BE2C (cell line): Measurements from ENCODE around the gene MRPS5.
"Not testable (repeated sequence)": the region's sequence is repeated elsewhere in the genome, so short reads cannot be mapped to it uniquely, and the experiment has no call there.

Source experiments
- DNase-seq: peaks from one replicate; pipeline ENCODE4 v3.0.0-alpha.2; 2020
- H3K27me3 ChIP-seq: fragments of 250-450 bp; sonication (Bioruptor Pico); 2 replicates; pipeline ENCODE4 v1.5.1; 2020; ENCODE audit warnings: mild to moderate bottlenecking
- H3K36me3 ChIP-seq: fragments of 250-450 bp; sonication (Bioruptor Pico); 2 replicates; pipeline ENCODE4 v1.5.1; 2020; ENCODE audit warnings: mild to moderate bottlenecking
- H3K4me1 ChIP-seq: fragments of 250-450 bp; sonication (Bioruptor Pico); 2 replicates; pipeline ENCODE4 v1.5.1; 2020
- H3K4me3 ChIP-seq: 2 replicates; pipeline ENCODE4 v1.5.1; 2011; ENCODE audit warnings: low read depth, low read length
- H3K9me3 ChIP-seq: fragments of 250-450 bp; sonication (Bioruptor Pico); 2 replicates; pipeline ENCODE4 v1.5.1; 2020
- CTCF ChIP-seq: IDR thresholded peaks from 2 replicates; pipeline ENCODE4 v1.5.1; 2012; ENCODE audit warnings: mild to moderate bottlenecking, low read depth, low read length

The MRPS5 gene

GRCh38 chr2:95039978-95040377, 81.6 kb downstream of the MRPS5 start:
- Histone ChIP-seq H3K9me3 (no peaks in the 10 kb centered on the region), H3K27me3 (no peaks in the 10 kb centered on the region; the same call in 1 of the 2 replicates), H3K4me1 (no peaks in the 10 kb centered on the region), H3K4me3 (no peak overlapping the region), H3K36me3 (no peaks in the 10 kb centered on the region)
- DNase-seq = no peak
- no peak for TF ChIP-seq CTCF

DNA sequence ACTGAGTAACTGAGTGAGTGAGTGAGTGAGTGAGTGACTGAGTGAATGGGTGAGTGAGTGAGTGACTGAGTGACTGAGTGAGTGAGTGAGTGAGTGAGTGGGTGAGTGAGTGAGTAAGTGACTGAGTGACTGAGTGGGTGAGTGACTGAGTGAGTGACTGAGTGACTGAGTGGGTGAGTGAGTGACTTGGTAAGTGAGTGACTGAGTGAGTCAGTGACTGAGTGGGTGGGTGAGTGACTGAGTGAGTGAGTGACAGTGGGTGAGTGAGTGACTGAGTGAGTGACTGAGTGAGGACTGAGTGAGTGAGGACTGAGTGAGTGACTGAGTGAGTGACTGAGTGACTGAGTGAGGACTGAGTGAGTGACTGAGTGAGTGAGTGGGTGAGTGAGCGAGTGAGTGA, 82.2 kb downstream of the MRPS5 start:
- Histone ChIP-seq H3K27me3 (no peaks in the 10 kb centered on the region; the same call in 1 of the 2 replicates), H3K36me3 (no peaks in the 10 kb centered on the region), H3K4me3 (no peak overlapping the region), H3K9me3 (no peaks in the 10 kb centered on the region), H3K4me1 (no peaks in the 10 kb centered on the region)
- no peak for DNase-seq
- no peak for TF ChIP-seq CTCF

GRCh38 chr2:95038635-95039298, 82.8 kb downstream of the MRPS5 start:
- Histone ChIP-seq H3K4me3 (no peak overlapping the region), H3K9me3 (no peaks in the 10 kb centered on the region), H3K4me1 (no peaks in the 10 kb centered on the region), H3K36me3 (no peaks in the 10 kb centered on the region), H3K27me3 (no peaks in the 10 kb centered on the region; the same call in 1 of the 2 replicates)
- DNase-seq = no peak
- no peak for TF ChIP-seq CTCF

- DNase-seq, H3K4me1 ChIP-seq, H3K9me3 ChIP-seq, H3K4me3 ChIP-seq, H3K27me3 ChIP-seq, H3K36me3 ChIP-seq: not testable (repeated sequence)
Measured at GRCh38 chr2:95037841-95038585, 83.6 kb downstream of the MRPS5 start.

GRCh38 chr2:95037384-95037839, 84.2 kb downstream of the MRPS5 start:
- Histone ChIP-seq H3K9me3 (no peaks in the 10 kb centered on the region), H3K4me3 (no peak overlapping the region), H3K36me3 (no peaks in the 10 kb centered on the region), H3K27me3 (no peaks in the 10 kb centered on the region), H3K4me1 (no peaks in the 10 kb centered on the region)
- DNase-seq = no peak
- TF ChIP-seq CTCF = no peak

DNA sequence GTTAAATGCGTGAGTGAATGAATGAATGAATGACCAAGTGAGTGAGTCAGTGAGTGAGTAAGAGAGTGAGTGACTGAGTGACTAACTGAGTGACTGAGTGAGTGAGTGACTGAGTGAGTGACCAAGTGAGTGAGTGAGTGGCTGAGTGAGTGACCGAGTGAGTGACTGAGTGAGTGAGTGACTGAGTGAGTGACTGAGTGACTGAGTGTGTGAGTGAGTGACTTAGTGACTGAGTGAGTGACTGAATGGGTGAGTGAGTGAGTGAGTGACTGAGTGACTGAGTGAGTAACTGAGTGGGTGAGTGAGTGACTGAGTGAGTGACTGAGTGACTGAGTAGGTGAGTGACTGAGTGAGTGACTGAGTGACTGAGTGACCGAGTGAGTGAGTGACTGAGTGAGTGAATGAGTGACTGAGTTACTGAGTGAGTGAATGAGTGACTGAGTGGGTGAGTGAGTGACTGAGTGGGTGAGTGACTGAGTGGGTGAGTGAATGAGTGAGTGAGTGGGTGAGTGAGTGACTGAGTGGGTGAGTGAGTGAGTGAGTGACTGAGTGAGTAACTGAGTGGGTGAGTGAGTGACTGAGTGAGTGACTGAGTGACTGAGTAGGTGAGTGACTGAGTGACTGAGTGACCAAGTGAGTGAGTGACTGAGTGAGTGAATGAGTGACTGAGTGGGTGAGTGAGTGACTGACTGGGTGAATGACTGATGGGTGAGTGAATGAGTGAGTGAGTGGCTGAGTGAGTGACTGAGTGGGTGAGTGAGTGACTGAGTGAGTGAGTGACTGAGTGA, 84.8 kb downstream of the MRPS5 start:
- no peak for TF ChIP-seq CTCF
- Histone ChIP-seq H3K9me3 (no peaks in the 10 kb centered on the region), H3K4me3 (no peak overlapping the region), H3K36me3 (no peaks in the 10 kb centered on the region), H3K27me3 (no peaks in the 10 kb centered on the region), H3K4me1 (no peaks in the 10 kb centered on the region)
- no peak for DNase-seq
